ENCODE data around the gene SERPINB4.

DNA sequence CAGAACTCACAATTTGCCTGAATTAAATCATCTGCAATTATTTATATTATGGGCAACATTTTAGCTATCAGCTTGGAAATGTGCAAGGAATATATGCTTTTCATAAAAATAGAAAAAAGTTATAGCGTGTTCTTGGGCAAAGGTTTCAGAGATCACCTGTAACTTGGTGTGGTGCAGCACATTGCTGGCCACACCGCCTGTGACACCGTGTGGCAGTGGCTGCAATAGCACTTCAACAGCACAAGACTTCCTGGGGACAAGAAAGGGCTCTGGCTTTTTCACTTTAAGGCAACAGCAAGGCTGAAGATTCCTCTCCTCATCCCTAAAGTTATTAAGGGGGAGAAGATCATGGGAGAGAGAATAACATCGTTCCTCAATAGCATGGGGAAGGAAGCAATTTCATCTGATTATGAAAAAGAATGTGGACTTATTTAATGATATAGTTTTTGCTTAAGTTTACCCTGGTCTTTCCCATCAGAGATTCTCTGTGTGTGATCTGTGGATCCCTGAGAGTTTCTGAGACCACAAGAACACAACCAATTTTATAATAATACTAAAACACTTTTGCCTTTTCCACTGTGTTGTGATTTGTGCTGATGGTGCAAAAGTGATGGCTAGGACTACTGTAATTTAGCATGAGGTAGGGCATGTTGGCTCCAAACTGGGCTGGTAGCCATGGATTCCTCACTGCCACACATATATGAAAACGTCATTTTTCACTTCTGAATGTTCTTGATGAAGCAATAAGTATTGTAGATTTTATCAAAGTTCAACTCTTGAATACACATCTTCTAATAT, 32.7 kb upstream of the SERPINB4 start:
- TF ChIP-seq, protein P1, sequence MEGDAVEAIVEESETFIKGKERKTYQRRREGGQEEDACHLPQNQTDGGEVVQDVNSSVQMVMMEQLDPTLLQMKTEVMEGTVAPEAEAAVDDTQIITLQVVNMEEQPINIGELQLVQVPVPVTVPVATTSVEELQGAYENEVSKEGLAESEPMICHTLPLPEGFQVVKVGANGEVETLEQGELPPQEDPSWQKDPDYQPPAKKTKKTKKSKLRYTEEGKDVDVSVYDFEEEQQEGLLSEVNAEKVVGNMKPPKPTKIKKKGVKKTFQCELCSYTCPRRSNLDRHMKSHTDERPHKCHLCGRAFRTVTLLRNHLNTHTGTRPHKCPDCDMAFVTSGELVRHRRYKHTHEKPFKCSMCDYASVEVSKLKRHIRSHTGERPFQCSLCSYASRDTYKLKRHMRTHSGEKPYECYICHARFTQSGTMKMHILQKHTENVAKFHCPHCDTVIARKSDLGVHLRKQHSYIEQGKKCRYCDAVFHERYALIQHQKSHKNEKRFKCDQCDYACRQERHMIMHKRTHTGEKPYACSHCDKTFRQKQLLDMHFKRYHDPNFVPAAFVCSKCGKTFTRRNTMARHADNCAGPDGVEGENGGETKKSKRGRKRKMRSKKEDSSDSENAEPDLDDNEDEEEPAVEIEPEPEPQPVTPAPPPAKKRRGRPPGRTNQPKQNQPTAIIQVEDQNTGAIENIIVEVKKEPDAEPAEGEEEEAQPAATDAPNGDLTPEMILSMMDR (IDR thresholded peaks at IDR 0.05 in 4 of 5, conservative IDR thresholded peaks at IDR 0.05 in 1 of 5), result no peak
- no peak for TF ChIP-seq POLR2A (IDR thresholded peaks at IDR 0.05)

Measured in gastrocnemius medialis (tissue), 4 donors.